DOHH2 (cell line): ENCODE measurements around the gene RAB3C.

ENCODE experiments used
- H3F3A ChIP-seq: fragments of 200-600 bp; sonication (generic), shearing (Covaris generic); 2 replicates; pipeline ENCODE4 v1.6.0; 2016; ENCODE audit warnings: antibody characterized with exemption, mild to moderate bottlenecking; ENCODE audit not compliant: control insufficient read depth, insufficient read depth
- H3K27ac ChIP-seq: fragments of 200-600 bp; sonication (generic); 2 replicates; pipeline ENCODE4 v1.5.1; 2014; ENCODE audit warnings: low read depth, mild to moderate bottlenecking, low read length, moderate library complexity
- H3K27me3 ChIP-seq: fragments of 200-600 bp; sonication (generic); 2 replicates; pipeline ENCODE4 v1.6.1; 2014; ENCODE audit warnings: mild to moderate bottlenecking, low read length, mixed read lengths; ENCODE audit not compliant: control insufficient read depth
- H3K36me3 ChIP-seq: fragments of 200-600 bp; sonication (generic); 2 replicates; pipeline ENCODE4 v1.6.1; 2014; ENCODE audit warnings: mild to moderate bottlenecking, low read length, moderate library complexity, mixed read lengths; ENCODE audit not compliant: control insufficient read depth
- H3K4me1 ChIP-seq: fragments of 200-600 bp; sonication (generic); 2 replicates; pipeline ENCODE4 v1.6.1; 2014; ENCODE audit warnings: mild to moderate bottlenecking, low read length, mixed read lengths; ENCODE audit not compliant: control insufficient read depth
- H3K4me2 ChIP-seq: fragments of 200-600 bp; sonication (generic); 2 replicates; pipeline ENCODE4 v1.6.0; 2014; ENCODE audit warnings: mild to moderate bottlenecking, low read length, moderate library complexity
- H3K4me3 ChIP-seq: fragments of 200-600 bp; sonication (generic); 2 replicates; pipeline ENCODE4 v1.5.1; 2014; ENCODE audit warnings: mild to moderate bottlenecking, low read length, mixed read lengths
- H3K79me2 ChIP-seq: fragments of 200-600 bp; sonication (generic); 2 replicates; pipeline ENCODE4 v1.6.1; 2014; ENCODE audit warnings: mild to moderate bottlenecking, low read length, mixed read lengths; ENCODE audit not compliant: control insufficient read depth
- H3K9me2 ChIP-seq: fragments of 200-600 bp; sonication (generic); replicated peaks from 2 replicates; pipeline ENCODE4 v1.6.1; 2014; ENCODE audit warnings: mild to moderate bottlenecking, low read length, mixed read lengths; ENCODE audit not compliant: control insufficient read depth
- H3K9me3 ChIP-seq: fragments of 200-600 bp; sonication (generic); 2 replicates; pipeline ENCODE4 v1.6.1; 2014; ENCODE audit warnings: antibody characterized with exemption, low read length, mixed read lengths; ENCODE audit not compliant: control insufficient read depth, insufficient read depth
- H4K20me1 ChIP-seq: fragments of 200-600 bp; sonication (generic); 2 replicates; pipeline ENCODE4 v1.6.0; 2014; ENCODE audit warnings: low read depth, mild to moderate bottlenecking, antibody characterized with exemption, low read length, moderate library complexity; ENCODE audit not compliant: control insufficient read depth, insufficient read depth
- EZH2phosphoT487 ChIP-seq: fragments of 200-600 bp; sonication (generic); IDR thresholded peaks from 2 replicates; pipeline ENCODE4 v1.6.1; 2017; ENCODE audit warnings: borderline replicate concordance, mild to moderate bottlenecking, antibody characterized with exemption, low read length, moderate library complexity, mixed read lengths
- TF ChIP-seq, protein P1 (sequence below): fragments of 200-600 bp; sonication (generic); IDR thresholded peaks from one replicate; pipeline ENCODE4 v1.5.1; 2014; ENCODE audit warnings: antibody characterized with exemption, mild to moderate bottlenecking, low read depth, low read length; ENCODE audit not compliant: poor library complexity, severe bottlenecking

RAB3C gene

DNA sequence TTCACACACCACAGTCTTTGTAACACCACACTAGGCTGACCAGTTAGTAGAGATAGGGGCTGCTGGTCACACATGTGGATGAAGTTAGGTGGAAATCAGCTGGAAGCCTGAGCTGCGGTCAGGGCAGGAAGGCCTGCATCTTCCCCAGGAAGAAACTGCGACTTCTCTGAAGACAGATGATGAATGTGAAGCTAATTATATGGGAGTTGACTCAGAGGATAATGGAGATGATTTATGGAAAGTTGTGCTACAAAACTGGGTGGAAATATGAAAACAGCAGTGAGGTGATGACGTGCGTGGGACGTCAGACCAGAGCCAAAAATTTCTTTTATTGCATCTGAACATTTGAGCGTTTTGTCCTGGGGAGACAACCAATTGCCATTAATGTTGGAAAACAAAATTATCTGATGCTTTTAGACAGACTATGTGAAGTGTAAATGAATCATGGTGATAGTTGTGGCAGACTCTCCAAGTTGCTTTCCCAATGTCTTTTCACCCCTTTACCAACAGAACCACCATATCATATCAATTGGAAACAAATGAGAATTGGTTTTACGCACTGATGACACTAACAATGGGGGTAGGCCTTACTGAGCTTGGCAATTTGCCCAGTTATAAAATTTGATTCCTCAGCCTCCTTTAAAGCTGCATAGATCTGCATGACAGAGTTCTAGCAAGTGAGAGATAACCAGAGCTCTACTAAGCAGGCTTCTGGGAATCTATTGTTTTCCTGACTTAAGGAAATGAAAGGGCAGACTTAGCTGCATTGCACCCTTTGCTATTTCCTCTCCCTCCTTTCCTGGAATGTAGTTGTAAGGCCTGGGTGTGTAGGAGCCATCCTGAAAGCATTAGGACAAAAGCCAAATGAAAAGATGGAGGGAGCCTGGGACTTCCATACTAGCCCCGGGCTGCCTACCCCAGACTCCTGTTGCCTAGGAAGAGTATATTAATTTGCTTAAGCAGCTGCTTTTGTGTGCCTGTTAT lies 84.0 kb downstream of the RAB3C start:
- no peaks in the 10 kb centered on the region for H3K9me2 ChIP-seq
- H3K4me1 ChIP-seq: no peaks in the 10 kb centered on the region
- no peaks in the 10 kb centered on the region for H3K79me2 ChIP-seq
- H3F3A ChIP-seq: no peaks in the 10 kb centered on the region
- TF ChIP-seq EZH2phosphoT487: no peak
- TF ChIP-seq, protein P1, sequence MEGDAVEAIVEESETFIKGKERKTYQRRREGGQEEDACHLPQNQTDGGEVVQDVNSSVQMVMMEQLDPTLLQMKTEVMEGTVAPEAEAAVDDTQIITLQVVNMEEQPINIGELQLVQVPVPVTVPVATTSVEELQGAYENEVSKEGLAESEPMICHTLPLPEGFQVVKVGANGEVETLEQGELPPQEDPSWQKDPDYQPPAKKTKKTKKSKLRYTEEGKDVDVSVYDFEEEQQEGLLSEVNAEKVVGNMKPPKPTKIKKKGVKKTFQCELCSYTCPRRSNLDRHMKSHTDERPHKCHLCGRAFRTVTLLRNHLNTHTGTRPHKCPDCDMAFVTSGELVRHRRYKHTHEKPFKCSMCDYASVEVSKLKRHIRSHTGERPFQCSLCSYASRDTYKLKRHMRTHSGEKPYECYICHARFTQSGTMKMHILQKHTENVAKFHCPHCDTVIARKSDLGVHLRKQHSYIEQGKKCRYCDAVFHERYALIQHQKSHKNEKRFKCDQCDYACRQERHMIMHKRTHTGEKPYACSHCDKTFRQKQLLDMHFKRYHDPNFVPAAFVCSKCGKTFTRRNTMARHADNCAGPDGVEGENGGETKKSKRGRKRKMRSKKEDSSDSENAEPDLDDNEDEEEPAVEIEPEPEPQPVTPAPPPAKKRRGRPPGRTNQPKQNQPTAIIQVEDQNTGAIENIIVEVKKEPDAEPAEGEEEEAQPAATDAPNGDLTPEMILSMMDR: no peak
- no peaks in the 10 kb centered on the region for H4K20me1 ChIP-seq
- H3K4me2 ChIP-seq: no peak overlapping the region
- no peaks in the 10 kb centered on the region for H3K27me3 ChIP-seq
- no peak overlapping the region for H3K4me3 ChIP-seq
- H3K36me3 ChIP-seq: no peaks in the 10 kb centered on the region
- H3K27ac ChIP-seq: no peak overlapping the region
- H3K9me3 ChIP-seq: no peaks in the 10 kb centered on the region

DNA sequence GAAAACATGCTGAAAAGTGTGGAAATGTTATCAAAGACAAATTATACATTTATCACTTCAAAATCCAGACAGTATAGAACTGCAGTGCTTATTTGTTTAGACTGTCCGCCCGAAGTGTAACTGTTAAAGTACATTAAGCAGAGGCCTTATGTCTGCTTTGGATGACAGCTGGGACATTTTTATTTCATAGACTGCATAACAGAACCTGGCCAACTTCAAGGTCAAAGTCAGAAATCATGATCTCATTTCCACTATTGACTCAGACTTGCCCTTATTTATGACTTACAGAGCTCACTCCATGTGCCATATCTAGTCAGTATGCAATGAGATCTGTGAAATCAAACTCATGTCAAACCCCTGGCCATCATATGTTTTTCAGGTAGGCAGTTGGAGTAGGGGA lies 87.7 kb downstream of the RAB3C start:
- no peaks in the 10 kb centered on the region for H3K27me3 ChIP-seq
- H3K4me2 ChIP-seq: no peak overlapping the region
- H3K9me3 ChIP-seq: no peaks in the 10 kb centered on the region
- H3K36me3 ChIP-seq: no peaks in the 10 kb centered on the region
- H3K79me2 ChIP-seq: no peaks in the 10 kb centered on the region
- TF ChIP-seq, protein P1: no peak
- no peak for TF ChIP-seq EZH2phosphoT487
- no peaks in the 10 kb centered on the region for H3K4me1 ChIP-seq
- H3K9me2 ChIP-seq: no peaks in the 10 kb centered on the region
- no peak overlapping the region for H3K4me3 ChIP-seq
- H3K27ac ChIP-seq: no peak overlapping the region
- H3F3A ChIP-seq: no peaks in the 10 kb centered on the region
- no peaks in the 10 kb centered on the region for H4K20me1 ChIP-seq

DNA sequence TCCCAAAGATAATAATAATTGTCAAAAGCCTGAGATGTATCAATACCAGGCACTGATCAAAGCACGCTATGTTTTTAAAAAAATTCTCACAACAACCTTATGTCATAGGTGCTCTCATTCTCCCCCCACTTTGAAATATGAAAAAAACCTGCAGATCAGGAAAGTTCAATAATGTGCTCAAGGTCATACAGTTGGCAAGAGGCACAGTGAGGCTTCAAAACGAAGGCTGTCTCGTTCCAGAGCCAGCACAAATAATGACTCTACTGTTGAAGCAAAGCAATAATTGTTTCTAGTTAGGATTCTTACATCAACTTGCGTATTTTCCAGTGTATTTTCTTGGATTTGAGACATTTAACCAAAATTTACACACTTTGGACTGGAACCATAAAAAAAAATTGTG lies 88.3 kb downstream of the RAB3C start:
- Histone ChIP-seq H3F3A (no peaks in the 10 kb centered on the region), H3K9me2 (no peaks in the 10 kb centered on the region), H3K4me1 (no peaks in the 10 kb centered on the region), H3K4me2 (no peak overlapping the region), H3K79me2 (no peaks in the 10 kb centered on the region), H3K27ac (no peak overlapping the region), H3K36me3 (no peaks in the 10 kb centered on the region), H3K4me3 (no peak overlapping the region), H3K27me3 (no peaks in the 10 kb centered on the region), H3K9me3 (no peaks in the 10 kb centered on the region), H4K20me1 (no peaks in the 10 kb centered on the region)
- TF ChIP-seq, protein P1: no peak
- no peak for TF ChIP-seq EZH2phosphoT487
